Measurements from ENCODE around the gene ARRDC5.

ARRDC5 gene

GRCh38 chr19:4879041-4879440, 23.7 kb downstream of the ARRDC5 start:
- CTCF ChIA-PET, result no interaction called here
- DNase-seq (ENCODE audit: extremely low spot score), result no peak
- TF ChIP-seq NFRKB (IDR thresholded peaks at IDR 0.05), result no peak
- no peak for TF ChIP-seq HDGF (IDR thresholded peaks at IDR 0.05; ENCODE audit: borderline replicate concordance)
- TF ChIP-seq L3MBTL2 (conservative IDR thresholded peaks at IDR 0.05), result no peak
- TF ChIP-seq BHLHE40 (IDR thresholded peaks at IDR 0.05; ENCODE audit: borderline replicate concordance), result no peak
- no peak for TF ChIP-seq TARDBP (IDR thresholded peaks at IDR 0.05)
- TF ChIP-seq ZNF384 (IDR thresholded peaks at IDR 0.05), result no peak
- TF ChIP-seq SP1 (IDR thresholded peaks at IDR 0.05), result no peak
- no peak for TF ChIP-seq FOXA1 (IDR thresholded peaks at IDR 0.05)
- no peak for TF ChIP-seq FOXM1 (IDR thresholded peaks at IDR 0.05; ENCODE audit: borderline replicate concordance)
- TF ChIP-seq ELF4 (IDR thresholded peaks at IDR 0.05), result no peak
- no peak for TF ChIP-seq SUZ12 (IDR thresholded peaks at IDR 0.05)
- no peak for TF ChIP-seq PKNOX1 (IDR thresholded peaks at IDR 0.05)
- POLR2A ChIA-PET, result no interaction called here

GRCh38 chr19:4878491-4878968, 24.2 kb downstream of the ARRDC5 start:
- CTCF ChIA-PET, result no interaction called here
- TF ChIP-seq SP1 (IDR thresholded peaks at IDR 0.05) (no peak), PKNOX1 (IDR thresholded peaks at IDR 0.05) (no peak), FOXK2 (IDR thresholded peaks at IDR 0.05) (no peak), BHLHE40 (IDR thresholded peaks at IDR 0.05; ENCODE audit: borderline replicate concordance) (no peak), ELF4 (IDR thresholded peaks at IDR 0.05) (no peak), HDGF (IDR thresholded peaks at IDR 0.05; ENCODE audit: borderline replicate concordance) (no peak), FOXM1 (IDR thresholded peaks at IDR 0.05; ENCODE audit: borderline replicate concordance) (no peak), TARDBP (IDR thresholded peaks at IDR 0.05) (no peak)
- POLR2A ChIA-PET, result no interaction called here
- no peak for DNase-seq (ENCODE audit: extremely low spot score)

- CTCF ChIA-PET, result no interaction called here
Observed at GRCh38 chr19:4877753-4878490, 24.8 kb downstream of the ARRDC5 start.

GRCh38 chr19:4873930-4874329, 28.8 kb downstream of the ARRDC5 start:
- ChIA-PET POLR2A (no interaction called here), CTCF (interaction anchor here (4.7 kb wide), 1 partner anchor 38 kb away, joined by 30 read pairs; no protein-coding TSS in a partner anchor)
- no peak for DNase-seq (ENCODE audit: extremely low spot score)
- TF ChIP-seq FOXM1 (IDR thresholded peaks at IDR 0.05; ENCODE audit: borderline replicate concordance) (no peak), L3MBTL2 (conservative IDR thresholded peaks at IDR 0.05) (no peak), CTBP1 (IDR thresholded peaks at IDR 0.05; ENCODE audit: borderline replicate concordance) (no peak), ARNT (IDR thresholded peaks at IDR 0.05) (no peak), TARDBP (IDR thresholded peaks at IDR 0.05) (no peak), PKNOX1 (IDR thresholded peaks at IDR 0.05) (no peak), LEF1 (IDR thresholded peaks at IDR 0.05; ENCODE audit: borderline replicate concordance) (no peak), BHLHE40 (IDR thresholded peaks at IDR 0.05; ENCODE audit: borderline replicate concordance) (no peak), ELF4 (IDR thresholded peaks at IDR 0.05) (no peak), HDGF (IDR thresholded peaks at IDR 0.05; ENCODE audit: borderline replicate concordance) (no peak), FOXA1 (IDR thresholded peaks at IDR 0.05) (no peak), FOXK2 (IDR thresholded peaks at IDR 0.05) (no peak), NFRKB (IDR thresholded peaks at IDR 0.05) (no peak), SP1 (IDR thresholded peaks at IDR 0.05) (no peak), ZNF384 (IDR thresholded peaks at IDR 0.05) (no peak), SUZ12 (IDR thresholded peaks at IDR 0.05) (no peak)

More at GRCh38 chr19:4877753-4878490, 24.8 kb downstream of the ARRDC5 start:
- DNase-seq (ENCODE audit: extremely low spot score), result no peak
- POLR2A ChIA-PET, result no interaction called here
- no peak for TF ChIP-seq HDGF (IDR thresholded peaks at IDR 0.05; ENCODE audit: borderline replicate concordance)
- no peak for TF ChIP-seq TARDBP (IDR thresholded peaks at IDR 0.05)
- no peak for TF ChIP-seq ZNF384 (IDR thresholded peaks at IDR 0.05)
- TF ChIP-seq FOXK2 (IDR thresholded peaks at IDR 0.05), result no peak
- no peak for TF ChIP-seq L3MBTL2 (conservative IDR thresholded peaks at IDR 0.05)
- no peak for TF ChIP-seq PKNOX1 (IDR thresholded peaks at IDR 0.05)
- TF ChIP-seq BHLHE40 (IDR thresholded peaks at IDR 0.05; ENCODE audit: borderline replicate concordance), result no peak
- TF ChIP-seq SUZ12 (IDR thresholded peaks at IDR 0.05), result no peak
- TF ChIP-seq ELF4 (IDR thresholded peaks at IDR 0.05), result no peak

- no peak for DNase-seq (ENCODE audit: extremely low spot score)
- CTCF ChIA-PET, result interaction anchor here (2.0 to 4.7 kb wide), 2 partner anchors 40 to 159 kb away, joined by 8 to 30 read pairs; no protein-coding TSS in a partner anchor
- POLR2A ChIA-PET, result no interaction called here
- no peak for TF ChIP-seq SUZ12 (IDR thresholded peaks at IDR 0.05)
Observed at GRCh38 chr19:4871711-4872110, 31.0 kb downstream of the ARRDC5 start.

Measured in HEK293T (cell line).